Subcutaneous adipose tissue (tissue), 4 donors: ENCODE results near the gene HEPHL1. TPM values are rescaled to one million over a fixed set of nuclear protein-coding genes. Genes with fewer than 3 reads are reported as not detected.

ENCODE experiments used
- total RNA-seq, 4 donors: library from RNA; depleted of rRNA; stranded (reverse); fragments of >200 nt; gene quantifications; one replicate each; pipeline ENCODE4 v1.1.0, GENCODE V29; 2016
- TF ChIP-seq, protein P1 (sequence below): fragments of 450-650 bp; IDR thresholded peaks from one replicate; pipeline ENCODE4 v1.5.1; 2016; ENCODE audit warnings: low read depth, mild to moderate bottlenecking, control low read depth, antibody characterized with exemption, moderate library complexity

The HEPHL1 gene
- total RNA-seq, 4 donors from 2014 or later, result not detected

DNA sequence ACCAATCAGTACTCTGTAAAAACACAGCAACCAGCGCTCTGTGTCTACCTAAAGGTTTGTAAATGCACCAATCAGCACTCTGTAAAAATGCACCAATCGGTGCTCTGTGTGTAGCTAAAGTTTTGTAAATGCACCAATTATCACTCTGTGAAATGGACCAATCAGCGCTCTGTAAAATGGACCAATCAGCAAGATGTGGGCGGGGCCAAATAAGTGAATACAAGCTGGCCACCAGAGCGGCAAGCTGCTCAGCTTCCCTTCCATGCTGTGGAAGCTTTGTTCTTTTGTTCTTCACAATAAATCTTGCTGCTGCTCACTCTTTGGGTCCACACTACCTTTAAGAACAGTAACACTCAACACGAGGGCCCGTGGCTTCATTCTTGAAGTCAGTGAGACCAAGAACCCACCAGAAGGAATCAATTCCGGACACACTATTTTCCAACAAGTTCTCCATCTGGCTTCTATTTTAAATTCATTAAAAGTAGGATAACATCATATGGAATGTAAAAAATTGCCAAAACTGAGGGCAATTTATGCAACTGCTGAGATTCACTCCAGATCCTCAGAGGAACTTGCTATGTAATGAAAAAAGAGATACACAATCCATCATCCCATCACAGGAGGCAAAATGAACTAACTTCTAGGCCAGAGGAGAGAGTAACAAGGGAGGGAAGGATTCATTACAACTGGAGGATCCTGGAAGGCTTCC is 104.4 kb downstream of the HEPHL1 start:
- TF ChIP-seq, protein P1, sequence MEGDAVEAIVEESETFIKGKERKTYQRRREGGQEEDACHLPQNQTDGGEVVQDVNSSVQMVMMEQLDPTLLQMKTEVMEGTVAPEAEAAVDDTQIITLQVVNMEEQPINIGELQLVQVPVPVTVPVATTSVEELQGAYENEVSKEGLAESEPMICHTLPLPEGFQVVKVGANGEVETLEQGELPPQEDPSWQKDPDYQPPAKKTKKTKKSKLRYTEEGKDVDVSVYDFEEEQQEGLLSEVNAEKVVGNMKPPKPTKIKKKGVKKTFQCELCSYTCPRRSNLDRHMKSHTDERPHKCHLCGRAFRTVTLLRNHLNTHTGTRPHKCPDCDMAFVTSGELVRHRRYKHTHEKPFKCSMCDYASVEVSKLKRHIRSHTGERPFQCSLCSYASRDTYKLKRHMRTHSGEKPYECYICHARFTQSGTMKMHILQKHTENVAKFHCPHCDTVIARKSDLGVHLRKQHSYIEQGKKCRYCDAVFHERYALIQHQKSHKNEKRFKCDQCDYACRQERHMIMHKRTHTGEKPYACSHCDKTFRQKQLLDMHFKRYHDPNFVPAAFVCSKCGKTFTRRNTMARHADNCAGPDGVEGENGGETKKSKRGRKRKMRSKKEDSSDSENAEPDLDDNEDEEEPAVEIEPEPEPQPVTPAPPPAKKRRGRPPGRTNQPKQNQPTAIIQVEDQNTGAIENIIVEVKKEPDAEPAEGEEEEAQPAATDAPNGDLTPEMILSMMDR, result no peak

DNA sequence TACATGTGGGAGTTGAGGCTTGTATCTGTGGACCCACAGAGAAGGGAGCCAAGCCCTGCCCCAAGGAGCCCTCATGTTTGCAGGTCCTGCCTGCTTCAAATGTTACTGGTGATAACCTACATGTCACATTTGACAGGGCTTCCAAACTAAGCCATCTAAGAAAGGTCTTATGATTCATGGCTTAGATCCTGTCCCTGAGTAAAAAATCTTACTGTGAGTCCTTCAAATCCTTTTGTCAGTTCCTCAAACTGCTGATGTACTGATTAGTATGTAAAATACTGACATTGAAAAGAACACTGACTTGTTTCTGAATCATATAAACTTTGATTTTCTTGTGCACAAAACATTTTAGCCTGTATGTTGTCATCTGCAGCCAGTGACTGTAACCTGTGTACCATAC is 106.5 kb downstream of the HEPHL1 start:
- TF ChIP-seq, protein P1, result no peak

DNA sequence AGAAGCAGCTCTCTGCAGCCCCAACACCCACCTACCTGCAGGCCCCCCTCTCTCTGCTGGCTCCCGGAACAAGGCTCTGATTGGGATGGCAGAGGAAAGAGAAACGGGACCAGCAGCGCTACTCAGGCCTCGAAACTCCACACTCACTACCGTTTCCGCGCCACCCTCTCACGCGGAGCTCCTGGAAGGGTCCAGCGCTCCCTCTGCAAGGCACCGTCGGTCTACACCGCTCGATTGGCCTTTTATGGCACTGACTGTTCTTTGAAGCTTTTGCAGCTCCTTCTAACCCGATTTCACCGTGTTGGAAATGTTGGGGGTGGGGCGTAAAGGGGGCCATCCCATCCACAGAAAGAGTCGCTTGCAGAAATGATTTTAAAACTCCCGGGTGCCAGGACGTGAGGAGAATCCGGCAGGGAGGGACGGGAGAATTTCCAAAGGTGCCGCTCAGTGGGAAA is 107.2 kb downstream of the HEPHL1 start:
- TF ChIP-seq, protein P1, result no peak

DNA sequence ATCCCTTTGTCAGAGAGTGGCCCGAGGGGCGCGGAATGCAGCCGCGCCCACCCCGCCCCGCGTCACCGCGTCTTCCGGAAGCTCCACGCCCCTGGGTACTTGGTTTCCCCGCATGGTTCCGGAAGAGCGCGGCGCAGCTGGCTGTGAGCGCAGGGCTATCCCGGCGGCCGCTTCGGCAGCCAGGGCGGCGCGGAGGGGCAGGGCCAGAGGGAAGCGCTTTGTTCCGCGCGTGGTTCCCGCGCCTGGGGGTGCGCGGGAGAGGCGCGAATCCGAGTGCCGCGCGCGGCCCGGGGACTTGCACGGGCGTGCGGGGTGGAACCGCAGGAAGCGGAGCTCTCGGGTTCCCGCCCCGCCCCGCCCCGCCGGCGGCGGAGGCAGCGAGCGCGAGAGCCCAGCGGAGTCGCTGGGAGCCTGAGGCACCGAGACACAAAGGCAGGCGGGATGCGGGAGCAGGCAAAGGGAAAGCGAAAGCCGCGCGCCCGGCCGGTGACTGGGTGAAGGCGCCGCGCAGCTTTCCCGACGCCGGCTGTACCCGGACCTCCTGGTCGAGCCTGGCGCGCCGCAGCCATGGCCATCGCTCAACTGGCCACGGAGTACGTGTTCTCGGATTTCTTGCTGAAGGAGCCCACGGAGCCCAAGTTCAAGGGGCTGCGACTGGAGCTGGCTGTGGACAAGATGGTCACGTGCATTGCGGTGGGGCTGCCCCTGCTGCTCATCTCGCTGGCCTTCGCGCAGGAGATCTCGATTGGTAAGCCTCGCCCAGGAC is 107.8 kb downstream of the HEPHL1 start, which contains the start of gene PANX1:
Gene PANX1, plus strand, starts transcription at position 96 of the 766 bp plus-strand sequence. Its CDS starts 472 bp downstream, at position 568.
- TF ChIP-seq, protein P1, result no peak

DNA sequence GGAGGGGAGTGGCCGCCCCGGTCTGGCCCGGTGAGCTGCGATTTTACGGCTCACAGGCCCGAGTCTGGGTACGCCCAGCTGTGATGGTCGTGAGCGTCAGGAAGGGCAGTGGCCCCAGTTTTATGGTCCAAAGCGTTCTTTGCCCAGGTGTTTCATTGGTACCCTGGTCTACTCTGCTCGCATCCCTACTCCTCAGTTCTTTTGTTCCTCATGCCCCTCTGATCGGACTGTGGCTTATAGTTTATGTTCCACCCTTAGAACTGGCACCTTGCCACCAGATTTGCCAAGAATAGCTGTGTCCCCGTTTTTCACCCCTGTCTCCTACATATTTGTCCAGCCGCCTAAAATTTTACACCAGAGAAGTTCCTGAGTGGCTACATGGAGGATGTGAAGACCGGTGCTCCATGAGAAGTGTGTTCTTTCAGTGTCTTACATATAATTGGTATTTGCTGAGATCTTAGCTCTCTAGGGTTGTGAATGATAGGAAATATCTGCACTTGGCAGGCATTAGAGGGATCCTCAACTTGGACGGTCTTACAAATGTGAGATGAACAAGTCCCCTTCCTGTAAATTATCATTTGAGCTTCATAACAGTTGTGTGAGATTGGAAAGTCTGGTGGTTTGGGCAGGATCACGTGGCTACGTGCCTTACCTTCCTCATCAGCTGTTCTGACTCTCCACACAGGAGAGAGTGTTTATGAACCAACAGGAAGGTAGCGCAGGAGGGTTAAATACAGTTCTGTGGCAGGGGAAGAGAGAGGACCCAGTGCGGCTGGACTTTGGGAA is 108.6 kb downstream of the HEPHL1 start:
- TF ChIP-seq, protein P1, result no peak

DNA sequence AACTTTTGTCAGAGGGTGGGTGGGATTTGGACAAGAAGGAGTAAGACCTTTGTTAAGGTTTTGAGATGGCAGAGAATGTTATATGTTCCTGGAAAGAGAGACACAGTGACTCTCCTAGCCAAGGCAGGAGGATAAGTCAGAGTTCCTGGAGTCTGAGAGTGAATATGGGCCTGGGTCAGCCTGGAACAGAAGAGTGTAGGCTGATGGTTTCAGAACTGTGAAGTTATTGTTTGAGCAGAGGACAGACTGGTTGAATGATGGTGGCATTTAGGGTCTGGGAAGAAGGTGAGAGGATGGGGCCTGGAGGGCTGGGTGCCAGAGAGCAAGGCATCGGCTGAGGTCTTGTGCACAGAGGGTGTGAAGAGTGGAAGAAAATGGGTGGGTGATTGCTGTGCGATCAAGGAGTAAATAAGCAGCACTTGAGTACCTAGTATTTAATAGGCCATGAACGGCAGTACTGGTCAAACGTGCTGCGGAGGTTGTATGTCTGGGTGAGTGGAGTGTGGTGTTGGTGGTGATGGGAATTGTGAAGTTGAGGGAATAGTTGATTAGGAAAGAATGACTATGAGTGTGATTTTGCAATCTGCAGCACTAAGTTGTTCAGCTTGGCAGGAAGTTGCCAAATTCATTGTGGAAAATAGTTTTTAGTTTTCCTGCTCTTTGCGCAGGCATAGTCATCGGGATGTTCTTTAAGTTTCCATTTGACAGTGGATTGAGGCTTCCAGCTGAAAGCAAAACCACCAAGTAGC is 109.3 kb downstream of the HEPHL1 start:
- TF ChIP-seq, protein P1, result no peak
